ENCODE data around the gene TDRD10. TPM values are rescaled to one million over a fixed set of nuclear protein-coding genes. Genes with fewer than 3 reads are reported as not detected.

The TDRD10 gene
- total RNA-seq, 1 experiment from 2014 or later: 0.31 TPM

GRCh38 chr1:154571244-154571963, 69.4 kb downstream of the TDRD10 start:
- Histone ChIP-seq H2BK15ac (ENCODE audit: low read depth, low read length) (no peak overlapping the region), H3K79me2 (ENCODE audit: insufficient read depth, low read length) (no peaks in the 10 kb centered on the region), H4K20me1 (ENCODE audit: control insufficient read depth, insufficient read depth, insufficient read length) (no peaks in the 10 kb centered on the region), H3K18ac (ENCODE audit: insufficient read length, low read depth, low read length) (no peak overlapping the region), H3K14ac (ENCODE audit: insufficient read depth, low read length) (no peak overlapping the region), H3K9me3 (ENCODE audit: control insufficient read depth, low read depth, low read length) (no peaks in the 10 kb centered on the region), H3K27ac (ENCODE audit: insufficient read length, low read depth, low read length) (no peak overlapping the region), H2BK20ac (ENCODE audit: low read depth, low read length, poor library complexity, severe bottlenecking) (no peak overlapping the region), H2AFZ (ENCODE audit: low read length) (no peak overlapping the region), H3K4me2 (ENCODE audit: insufficient read depth, insufficient read length, low read length) (no peak overlapping the region), H3K27me3 (ENCODE audit: insufficient read depth, low read length) (no peaks in the 10 kb centered on the region), H3K56ac (ENCODE audit: insufficient read length, low read depth, low read length) (no peak overlapping the region), H3K9ac (ENCODE audit: extremely low read depth, insufficient read length, low read length) (no peak overlapping the region), H2AK5ac (ENCODE audit: insufficient read length, low read length) (no peak overlapping the region), H3K23me2 (ENCODE audit: insufficient read length, low read depth, low read length, poor library complexity, severe bottlenecking) (peaks cover 11% of the 10 kb centered on the region), H3K23ac (ENCODE audit: insufficient read length, low read depth, low read length) (no peak overlapping the region), H3K4me1 (ENCODE audit: insufficient read depth, low read length) (no peaks in the 10 kb centered on the region; the same call in 1 of the 2 replicates), H2BK5ac (ENCODE audit: insufficient read length, low read length) (no peak overlapping the region), H4K5ac (ENCODE audit: insufficient read length, low read depth, low read length) (no peak overlapping the region), H3K4ac (ENCODE audit: low read depth, low read length) (no peak overlapping the region), H3T11ph (ENCODE audit: low read length) (no peak overlapping the region), H4K91ac (ENCODE audit: insufficient read length, low read depth, low read length) (no peak overlapping the region), H2BK120ac (ENCODE audit: low read depth, low read length, poor library complexity, severe bottlenecking) (no peak overlapping the region), H3K79me1 (ENCODE audit: insufficient read depth, low read depth, low read length, poor library complexity, severe bottlenecking) (no peaks in the 10 kb centered on the region), H4K8ac (replicated peaks; ENCODE audit: insufficient read length, low read depth, low read length) (no peak overlapping the region), H2BK12ac (ENCODE audit: insufficient read length, low read depth, low read length) (no peak overlapping the region)
- peaks cover 0 to 5% (median 5%) of the 10 kb centered on the region in 3 experiments; a peak in 4 of 7 replicates for H3K36me3 Mint-ChIP-seq (ENCODE audit: insufficient read depth in 1 of 3, low read depth in 3 of 3)
- H3K27me3 Mint-ChIP-seq (ENCODE audit: low read depth): peaks cover 6% of the 10 kb centered on the region
- no peaks in the 10 kb centered on the region for H3K9me3 Mint-ChIP-seq
- no peak for TF ChIP-seq CTCF (conservative IDR thresholded peaks at IDR 0.05)
- no CpG with 5 or more reads among the region's 59 CpGs for WGBS (ENCODE audit: extremely low coverage, insufficient read length, low lambda C conversion rate)
- H3K4me1 Mint-ChIP-seq: peaks cover 37 to 48% of the 10 kb centered on the region in 2 experiments
- no peak overlapping the region for H3K27ac Mint-ChIP-seq
- no peak overlapping the region for H3K4me3 Mint-ChIP-seq
- DNase-seq: no peak
